Germinal center (tissue), 1 donor: ENCODE results near the gene RCL1.

Source experiments
- DNase-seq: peaks from one replicate; pipeline ENCODE4 v3.0.0; 2012; ENCODE audit warnings: mixed read lengths, low spot score

The RCL1 gene

DNA sequence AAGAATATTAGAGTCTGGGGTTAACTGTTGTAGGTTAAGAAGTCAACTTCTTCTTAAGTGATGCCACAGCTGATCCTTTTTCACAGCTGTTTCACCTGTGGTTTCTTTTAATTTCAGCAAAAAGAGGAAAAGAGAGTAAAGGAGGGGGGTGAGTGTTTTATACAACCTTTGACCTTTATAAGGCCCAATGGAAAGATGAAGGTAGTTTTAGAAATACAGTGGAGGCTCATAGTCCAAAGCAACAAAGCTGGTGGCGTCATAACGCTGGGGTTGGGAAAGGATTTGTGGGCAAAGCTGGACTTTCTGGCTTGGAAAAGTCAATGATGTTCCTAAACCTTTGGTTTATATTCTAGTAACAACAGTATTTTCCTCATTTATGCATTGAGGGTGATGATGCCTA is 49.5 kb downstream of the RCL1 start:
- no peak for DNase-seq

DNA sequence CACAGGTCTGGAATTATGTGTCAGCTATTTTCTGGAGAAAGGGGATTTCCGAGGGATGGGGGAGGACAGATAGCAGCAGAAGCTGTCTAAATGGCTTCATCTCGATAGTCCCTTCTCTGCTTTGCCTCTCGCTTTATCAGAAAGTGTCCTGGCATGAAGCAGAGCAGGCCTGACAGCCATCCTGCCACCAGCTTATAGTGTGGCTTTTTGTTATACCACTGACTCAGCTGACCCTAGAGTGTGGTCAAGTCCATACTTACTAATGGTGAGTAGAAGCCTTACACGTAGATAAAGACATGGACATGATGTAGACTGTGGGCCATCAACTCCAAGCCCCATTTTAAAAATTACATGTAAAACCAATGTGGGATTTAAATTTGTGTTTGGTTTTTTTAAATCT is 50.0 kb downstream of the RCL1 start:
- no peak for DNase-seq

DNA sequence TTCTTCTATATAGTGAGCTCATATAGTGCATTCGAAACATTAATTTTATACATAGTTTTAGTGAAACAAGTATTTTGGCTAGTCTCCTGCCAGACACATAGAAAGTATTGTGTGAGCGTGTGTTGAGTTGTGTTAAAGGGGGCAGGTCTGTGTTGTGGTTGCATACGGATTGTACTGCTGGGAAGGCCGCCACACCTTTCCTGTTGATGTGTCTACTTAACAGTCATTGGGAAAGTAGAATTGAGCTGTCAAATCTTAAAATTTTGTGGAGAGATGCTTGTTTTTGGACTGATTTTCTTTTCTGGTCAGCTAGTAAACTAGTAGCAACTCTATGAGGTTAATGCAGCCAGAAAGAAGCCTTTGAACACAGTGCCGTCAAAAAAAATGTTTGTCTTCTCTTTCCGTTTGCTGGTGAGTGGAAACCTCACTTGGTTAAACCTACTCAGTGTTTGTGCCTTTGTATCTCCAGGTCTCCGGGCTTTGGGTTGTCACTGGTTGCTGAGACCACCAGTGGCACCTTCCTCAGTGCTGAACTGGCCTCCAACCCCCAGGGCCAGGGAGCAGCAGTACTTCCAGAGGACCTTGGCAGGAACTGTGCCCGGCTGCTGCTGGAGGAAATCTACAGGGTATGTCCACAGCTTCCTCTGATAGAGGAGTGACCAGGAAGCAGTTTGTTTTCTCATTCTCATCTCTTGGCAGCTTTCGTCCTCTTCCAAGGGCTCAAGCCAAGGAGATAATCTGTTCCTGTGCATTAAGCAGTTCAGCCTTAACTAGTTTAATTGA is 51.5 kb downstream of the RCL1 start:
- DNase-seq: no peak

DNA sequence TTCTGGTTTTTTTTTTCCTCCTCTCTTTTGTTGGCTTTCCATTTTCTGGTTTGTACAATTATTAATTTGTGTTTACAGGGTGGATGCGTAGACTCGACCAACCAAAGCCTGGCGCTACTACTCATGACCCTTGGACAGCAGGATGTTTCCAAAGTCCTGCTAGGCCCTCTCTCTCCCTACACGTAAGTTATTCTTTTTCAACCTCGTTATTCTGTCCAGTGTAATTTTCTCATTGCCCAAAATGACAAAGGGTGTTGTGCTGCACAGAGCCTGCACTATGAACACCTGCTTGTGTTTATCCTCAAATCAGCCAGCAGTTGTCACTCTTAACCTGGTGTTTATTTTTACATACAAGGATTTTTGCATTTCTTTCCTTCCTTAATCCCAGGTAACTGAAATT is 56.6 kb downstream of the RCL1 start:
- DNase-seq: no peak

DNA sequence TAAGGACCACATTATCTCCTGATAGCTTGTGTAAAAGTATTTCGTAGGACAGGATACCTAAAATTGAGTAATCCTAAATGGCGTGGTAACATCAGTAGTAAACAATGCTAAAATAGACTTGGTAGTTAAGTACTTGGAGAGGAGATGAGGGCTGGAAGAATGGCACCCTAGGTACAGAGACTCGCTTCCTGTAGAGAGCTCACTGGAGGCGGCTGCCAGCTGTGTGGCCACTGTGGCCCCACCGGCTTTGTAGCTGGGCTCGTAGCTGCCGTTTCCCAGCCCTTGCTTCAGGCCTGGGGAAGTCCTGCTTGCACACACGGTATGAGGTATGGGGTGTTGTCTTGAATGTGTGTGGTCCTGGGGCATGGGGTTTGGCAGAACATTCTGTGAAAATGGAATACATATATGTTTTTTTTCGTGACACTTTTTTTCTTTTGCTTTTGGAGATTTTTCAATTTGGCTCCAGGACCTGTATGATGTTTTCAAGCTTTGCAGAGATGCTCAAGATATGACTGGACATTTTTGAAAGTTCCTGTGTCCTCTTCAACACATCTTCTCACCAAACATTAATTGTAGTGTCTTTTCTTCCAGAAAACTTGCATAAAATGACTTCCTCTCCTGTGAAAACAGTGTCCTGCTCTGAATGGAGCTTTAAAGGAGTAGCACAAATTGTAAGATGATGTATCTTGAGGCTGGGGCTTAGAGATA is 58.0 kb downstream of the RCL1 start:
- DNase-seq: no peak

DNA sequence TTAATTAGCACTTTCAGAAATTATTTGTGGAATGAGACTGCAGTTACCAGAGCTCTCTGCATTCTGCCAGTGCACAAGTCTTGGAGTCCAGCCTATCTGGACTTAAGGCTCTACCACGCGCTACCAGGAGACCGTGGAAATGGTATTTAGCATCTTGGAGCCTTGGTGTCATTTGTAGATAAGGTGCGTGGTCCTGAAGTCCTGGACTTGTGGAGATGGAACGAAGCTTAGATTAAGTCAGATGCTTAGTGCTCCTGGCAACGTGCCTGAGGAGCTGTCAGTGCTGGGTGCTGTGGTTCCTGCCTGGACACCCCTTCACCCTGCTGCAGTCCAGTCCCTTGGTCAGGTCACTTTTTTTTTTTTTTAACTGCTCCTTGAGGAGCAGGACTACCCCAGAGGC is 59.7 kb downstream of the RCL1 start:
- DNase-seq: no peak

DNA sequence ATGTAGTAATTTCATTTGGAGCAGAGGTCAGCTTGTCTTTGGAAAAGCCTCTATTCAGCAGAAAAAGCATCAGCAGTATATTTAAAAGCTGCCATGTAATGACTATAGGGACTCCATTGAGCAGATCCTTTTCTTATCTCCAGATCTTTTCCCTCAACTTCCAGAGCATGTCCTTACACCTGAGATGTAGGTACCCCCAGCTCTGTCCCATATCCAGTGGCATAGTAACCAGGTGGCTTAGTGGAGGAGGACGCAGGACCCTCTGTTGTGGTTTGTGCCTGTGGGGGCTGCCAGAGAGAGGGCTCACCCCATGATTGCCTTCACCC is 61.5 kb downstream of the RCL1 start:
- no peak for DNase-seq

DNA sequence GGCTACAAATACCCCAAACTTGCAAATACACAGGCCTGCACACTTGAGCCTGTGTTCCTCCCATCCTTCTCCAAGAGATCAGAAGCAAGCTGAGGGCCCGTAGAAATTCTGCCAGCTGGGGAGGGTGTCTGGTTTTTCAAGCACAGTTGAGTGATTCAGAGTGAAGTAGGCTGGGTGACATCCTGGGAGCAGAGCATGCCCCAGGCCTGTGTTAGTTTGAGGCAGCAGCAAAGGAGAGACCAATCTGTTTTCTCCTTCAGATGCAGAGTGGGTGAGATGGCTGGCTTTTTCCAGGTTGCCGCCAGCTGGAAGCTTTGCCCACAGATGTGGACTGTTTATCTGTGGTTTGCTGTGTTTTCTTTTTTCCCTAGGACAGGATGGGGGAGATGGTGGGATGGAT is 63.1 kb downstream of the RCL1 start:
- DNase-seq: no peak

DNA sequence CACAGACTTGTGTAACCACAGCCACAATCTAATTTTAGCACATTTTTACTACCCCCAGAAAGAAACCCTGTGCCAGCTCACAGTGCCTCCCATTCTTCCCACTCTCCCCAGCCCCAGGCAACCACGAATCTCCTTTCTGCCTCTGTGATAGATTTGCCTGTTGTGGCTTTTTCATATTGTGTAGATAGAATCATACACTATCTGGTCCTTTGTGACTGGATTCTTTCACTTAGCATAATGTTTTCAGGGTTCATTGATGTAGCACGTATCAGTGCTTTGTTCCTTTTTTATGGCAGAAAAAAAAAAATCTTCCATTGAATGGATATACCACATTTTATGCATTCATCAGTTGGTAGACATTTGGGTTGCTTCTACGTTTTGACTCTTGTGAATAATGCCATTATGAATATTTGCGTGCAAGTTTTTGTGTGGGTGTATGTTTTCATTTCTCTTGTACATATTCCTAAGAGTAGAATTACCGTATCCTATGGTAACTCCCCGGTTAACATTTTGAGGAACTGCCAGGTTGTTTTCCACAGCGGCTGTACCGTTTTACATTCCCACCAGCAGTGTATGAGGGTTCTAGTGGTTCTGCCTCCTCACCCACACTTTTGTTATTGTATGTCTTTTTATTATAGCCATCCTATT is 64.5 kb downstream of the RCL1 start:
- DNase-seq: no peak

DNA sequence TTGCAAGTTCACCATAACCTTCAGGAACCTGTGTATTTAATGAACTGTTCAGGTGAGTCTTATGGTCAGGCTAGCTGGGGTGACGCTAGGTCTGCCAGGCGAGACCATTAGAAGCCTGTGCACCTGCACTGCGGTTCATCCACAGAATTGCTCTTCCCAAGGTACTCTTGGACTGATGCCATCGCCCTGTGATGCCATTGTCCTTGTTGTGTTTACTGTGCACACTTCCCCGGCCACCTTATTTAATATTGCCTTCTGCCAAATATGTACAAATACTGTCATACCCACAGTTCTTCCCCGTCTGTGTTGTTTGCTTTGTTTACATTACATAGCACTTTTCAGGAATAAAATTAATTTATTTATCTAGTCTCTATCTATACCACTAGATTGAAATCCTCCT is 66.3 kb downstream of the RCL1 start:
- no peak for DNase-seq

DNA sequence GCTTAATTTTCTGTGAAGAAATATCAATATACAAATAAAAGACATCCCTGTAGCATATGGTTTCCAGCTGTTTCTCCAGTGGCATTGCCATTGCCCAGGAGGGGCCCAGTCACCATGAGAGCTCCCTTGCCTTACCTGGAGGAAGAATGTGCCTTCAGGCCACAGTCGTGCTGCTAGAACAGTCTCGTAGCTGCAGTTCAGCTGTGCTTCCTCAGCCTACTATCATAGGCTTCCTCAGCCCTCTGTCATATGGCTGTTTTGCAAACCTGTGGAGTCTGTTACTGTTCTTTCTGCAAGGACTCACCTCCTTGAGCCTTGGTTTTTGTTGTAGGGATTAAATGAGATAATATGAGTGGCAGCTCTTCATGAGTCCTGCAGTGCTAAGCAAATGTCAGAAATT is 67.6 kb downstream of the RCL1 start:
- DNase-seq: no peak

DNA sequence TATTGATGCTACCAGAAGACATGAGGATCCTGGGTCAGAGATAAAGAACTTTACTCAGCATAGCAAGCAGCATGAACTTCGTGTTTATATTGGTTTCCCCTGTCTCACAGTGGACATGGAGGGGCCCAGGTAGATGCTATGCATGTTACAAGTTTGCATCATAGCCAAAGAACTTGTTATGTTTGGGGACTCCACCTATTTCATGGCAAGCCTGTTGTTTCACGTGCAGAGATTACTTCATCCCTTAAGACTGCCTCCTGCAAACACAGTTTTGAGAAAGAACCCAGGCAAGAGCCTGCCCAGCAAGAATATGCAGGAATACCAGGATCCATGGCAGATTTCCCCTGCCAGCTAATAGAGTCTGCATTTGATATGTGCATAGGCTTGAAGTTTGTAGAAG is 68.4 kb downstream of the RCL1 start:
- no peak for DNase-seq

DNA sequence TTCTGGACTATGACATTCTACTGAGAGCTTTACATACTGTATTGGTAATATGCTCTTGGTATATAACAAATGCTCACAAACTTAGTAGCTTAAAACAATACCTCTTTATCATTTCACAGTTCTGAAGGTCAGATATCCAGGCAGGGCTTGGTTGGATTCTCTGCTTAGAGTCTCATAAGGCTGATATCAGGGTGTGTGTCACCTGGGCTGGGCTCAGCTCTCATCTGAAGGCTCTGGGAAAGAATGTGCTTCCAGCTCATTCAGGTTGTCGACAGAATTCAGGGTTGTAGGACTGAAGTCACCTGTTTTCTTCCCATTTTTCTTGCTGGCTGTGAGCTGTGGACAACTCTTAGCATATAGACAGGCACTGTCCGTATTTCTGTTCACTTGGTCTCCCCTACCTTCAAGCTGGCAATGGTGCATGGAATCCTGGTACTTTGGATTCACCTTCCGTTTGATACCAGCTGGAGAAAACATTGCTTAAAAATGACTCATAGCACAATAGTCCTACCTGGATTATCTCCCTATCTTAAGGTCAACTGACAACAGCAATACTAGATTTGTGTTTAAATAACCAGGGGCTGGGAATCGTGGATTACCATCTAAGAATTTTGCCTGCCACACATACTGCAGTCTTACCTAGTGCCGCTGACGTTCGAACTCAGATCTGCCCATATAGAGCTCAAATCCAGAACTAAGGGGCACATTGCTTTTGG is 69.2 kb downstream of the RCL1 start:
- no peak for DNase-seq

DNA sequence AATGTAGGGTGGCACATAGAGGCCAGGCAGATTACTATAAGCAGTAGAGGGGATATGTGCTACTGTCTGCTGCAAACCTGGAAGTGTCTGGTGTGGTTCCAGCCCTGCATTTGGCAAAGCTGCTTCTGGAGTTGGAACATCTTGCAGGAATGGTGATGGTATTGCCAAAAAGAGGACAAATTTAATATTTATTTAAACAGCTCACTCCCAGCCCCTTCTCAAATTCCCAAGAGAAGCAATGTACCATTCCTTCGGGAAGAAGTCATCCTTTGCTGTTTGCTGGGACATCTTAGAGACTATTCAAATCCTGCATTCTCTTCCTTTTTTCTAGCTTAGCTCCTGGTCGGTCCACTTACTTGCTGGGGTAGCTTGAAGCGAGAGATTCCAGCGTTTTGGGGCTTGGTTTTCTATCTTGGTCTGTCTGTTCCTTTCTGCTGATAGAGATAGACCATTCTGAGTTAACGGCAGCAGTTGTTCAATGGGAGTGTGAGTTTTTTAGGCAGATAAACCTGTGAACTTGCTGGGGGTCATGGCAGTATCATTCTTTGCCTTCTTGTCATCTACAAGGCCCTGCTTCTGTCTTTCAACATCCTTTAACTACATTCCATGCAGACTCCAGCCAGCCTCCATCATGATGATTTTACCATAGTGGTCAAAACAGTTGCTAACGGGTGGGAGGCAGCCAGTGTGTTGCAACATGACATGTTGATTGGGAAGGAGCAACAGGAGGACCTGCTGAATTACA is 69.9 kb downstream of the RCL1 start:
- DNase-seq: no peak

DNA sequence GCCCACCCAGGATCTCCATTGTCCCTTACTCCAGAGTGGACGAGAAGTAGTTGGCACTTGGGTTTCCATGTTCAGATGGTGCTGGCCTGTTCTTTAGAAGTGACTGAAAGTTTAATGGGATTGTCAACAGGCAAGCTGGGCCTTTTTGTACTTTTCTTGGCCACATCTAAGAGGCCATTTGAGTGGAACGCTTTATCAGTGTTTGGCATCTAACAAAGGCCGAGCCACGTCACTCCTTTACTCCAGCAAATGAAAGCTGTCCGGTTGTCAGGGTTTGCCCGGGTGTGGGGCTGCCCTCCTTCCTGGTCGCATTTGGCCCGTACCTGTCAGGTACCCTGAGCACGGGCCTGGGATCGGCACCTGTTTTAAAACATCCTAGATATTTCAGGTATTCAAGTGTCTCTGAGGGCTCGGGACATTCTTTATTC is 71.5 kb downstream of the RCL1 start:
- no peak for DNase-seq

DNA sequence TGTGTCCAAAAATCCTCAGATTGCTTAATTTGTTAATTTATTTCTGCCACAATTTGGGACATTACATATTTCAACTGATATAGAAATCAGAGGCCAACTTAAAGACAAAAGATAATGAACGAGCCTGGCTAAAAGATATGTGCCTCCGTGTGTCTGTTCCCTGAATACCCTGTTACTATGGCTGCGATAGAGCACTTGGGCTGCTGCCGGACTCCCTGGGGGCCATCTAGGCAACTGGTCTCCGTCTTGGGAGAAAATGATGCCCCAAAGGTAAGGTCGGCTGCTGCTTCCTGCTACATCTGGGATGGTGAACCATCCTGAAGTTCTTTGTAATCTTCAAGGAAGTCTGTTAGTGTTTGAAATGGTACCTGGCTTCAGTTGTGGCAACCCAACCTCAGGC is 72.0 kb downstream of the RCL1 start:
- DNase-seq: no peak

DNA sequence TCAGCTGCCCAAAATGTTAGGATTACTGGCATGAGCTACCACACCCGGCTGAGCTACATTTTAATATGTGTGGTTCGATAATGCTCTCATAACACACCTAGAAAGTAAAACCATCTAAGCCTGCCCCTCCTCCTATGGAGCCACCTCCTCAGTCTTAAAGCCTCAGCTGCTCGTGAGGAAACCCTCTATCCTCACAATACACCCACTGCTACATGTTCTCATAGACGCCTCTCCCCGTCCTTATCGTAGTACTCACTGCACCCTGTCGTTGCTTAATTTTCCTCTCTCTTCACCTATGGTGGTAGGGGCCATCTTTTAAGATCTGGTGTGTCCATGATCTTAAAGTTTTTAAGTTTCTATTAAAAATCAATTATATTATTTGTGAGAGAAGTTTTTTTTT is 72.9 kb downstream of the RCL1 start:
- DNase-seq: no peak

DNA sequence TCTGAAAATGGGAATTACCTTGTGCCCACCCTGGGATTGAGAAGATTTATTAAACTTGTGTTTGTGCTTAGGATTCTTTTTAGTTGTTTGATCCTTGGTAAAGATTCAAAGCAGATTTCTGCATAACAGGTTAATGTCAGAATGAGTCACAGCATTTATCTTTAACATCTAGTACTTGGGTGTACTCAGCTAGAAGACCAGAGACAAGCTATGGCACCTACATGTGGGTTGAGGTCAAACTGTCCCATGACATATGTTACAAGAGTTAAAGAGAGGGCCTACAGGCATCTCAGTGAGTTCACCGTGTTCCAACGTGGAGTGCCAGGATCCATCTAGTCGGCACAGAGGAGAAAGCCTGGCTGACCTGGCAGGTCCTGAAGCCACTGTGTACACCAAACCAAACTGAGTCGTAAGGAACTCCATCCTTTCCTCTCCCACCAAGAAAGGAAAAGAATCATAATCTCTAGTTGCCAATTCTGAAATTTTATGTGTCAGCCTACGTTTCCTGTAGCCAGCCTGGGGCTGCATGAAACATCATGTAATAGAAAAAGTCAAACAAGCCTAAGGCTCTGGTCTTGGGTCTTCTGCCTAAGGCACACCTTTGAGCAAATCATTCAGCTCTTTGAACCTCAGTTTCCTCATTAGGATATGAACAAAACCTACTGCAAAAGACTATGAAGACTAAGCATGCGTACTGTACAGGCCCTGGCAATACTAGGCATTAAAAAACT is 73.7 kb downstream of the RCL1 start:
- DNase-seq: no peak

DNA sequence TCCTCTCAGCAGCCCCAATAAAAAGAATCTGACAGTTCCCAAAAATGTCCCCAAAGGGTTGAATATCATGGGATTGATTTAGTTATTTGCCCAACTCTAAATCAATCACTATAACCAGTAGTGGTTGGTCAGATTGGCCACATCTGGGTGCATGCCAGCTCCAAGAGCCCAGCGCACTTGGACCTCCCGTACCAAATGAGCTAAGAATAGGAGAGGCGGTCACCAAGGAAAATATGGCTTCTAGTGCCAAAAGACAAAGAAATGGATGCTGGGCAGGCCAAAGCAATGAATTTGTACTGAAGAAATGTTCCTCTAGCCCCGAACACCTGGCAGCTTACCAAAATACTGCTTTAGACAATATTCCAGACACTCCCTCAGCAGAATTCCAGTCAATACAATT is 80.3 kb downstream of the RCL1 start:
- no peak for DNase-seq

DNA sequence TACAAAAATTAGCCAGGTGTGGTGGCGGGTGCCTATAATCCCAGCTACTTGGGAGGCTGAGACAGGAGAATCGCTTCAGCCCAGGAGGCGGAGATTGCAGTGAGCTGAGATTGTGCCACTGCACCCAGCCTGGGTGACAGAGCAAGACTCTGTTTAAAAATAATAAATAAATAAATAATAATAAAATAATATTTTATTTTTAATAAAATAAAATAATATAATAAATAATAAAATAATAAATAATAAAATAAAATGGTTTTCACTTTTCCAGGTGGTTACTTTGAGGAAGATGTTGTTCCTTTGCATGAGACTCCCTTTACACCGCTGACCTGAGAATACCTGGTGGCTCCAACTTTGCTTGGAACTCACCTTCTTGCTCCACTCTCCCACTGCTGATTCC is 82.8 kb downstream of the RCL1 start:
- no peak for DNase-seq

DNA sequence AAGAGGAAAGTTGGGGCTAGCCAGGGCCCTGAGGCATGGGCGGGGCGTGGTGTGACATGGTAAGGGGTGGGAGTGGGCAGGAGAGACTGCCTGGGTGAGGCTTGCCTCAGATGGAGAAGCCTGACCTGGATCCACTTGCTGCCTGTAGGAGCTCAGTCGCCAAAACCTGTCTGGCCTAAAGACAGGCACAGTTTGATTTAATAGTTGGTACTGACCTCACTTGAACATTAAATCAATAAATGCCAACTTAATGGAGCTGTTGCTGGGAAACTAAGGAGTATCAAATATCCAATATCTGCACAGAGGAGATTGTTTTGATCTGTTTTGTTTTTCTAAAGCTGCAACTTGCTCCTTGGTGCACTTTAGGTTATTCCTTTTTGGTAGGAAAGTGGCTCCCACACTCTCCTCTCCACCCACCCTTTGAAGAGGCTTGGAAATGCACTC is 86.4 kb downstream of the RCL1 start:
- no peak for DNase-seq
